GM21576 (cell line): Measurements from ENCODE around the gene DDX43.
"Not testable (repeated sequence)": the region's sequence is repeated elsewhere in the genome, so short reads cannot be mapped to it uniquely, and the experiment has no call there.

Source experiments
- ATAC-seq: cut with Tn5 transposase; IDR thresholded peaks from one replicate; pipeline ENCODE4 v1.9.1; 2021; ENCODE audit warnings: mild to moderate bottlenecking, moderate library complexity; ENCODE audit not compliant: unreplicated experiment

The DDX43 gene

GRCh38 chr6:73394577-73395354, at the start of gene DDX43:
TSS of gene DDX43 (plus strand) at chr6:73394828. CDS start at chr6:73394906, 78 bp downstream.
- ATAC-seq = no peak

DNA sequence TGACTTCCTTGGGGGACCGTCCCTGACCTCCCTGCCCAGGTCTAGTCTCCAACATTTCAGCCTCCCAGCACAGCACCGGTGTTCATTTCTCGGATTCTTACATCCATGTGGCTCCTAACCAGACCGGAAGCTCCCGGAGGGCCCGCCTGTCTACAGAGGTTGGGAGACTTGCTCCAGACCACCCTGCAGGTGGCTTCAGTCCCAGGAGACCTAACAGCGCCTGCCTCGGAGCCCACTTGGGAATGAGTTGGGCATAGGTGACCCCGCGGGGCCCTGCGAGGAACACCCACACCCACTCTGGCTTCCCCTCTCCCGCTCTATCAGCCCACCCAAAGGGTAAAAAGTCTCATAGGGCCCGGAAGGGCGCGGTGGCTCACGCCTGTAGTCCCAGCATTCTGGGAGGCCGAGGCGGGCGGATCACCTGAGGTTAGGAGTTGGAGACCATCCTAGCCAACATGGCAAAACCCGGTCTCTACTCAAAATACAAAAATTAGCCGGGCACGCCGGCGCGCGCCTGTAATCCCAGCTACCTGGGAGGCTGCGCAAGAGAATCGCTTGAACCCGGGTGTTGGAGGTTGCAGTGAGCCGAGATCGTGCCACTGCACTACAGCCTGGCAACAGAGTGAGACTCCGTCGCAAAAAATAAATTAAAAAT, 46.0 kb upstream of the DDX43 start:
- no peak for ATAC-seq

GRCh38 chr6:73349311-73349710, 45.3 kb upstream of the DDX43 start:
- ATAC-seq = no peak

- ATAC-seq = no peak
These were observed 40.7 kb upstream of the DDX43 start, which contains the start of gene DPPA5 for GRCh38 chr6:73353636-73354593. TSS of gene DPPA5 (minus strand) at chr6:73354276. CDS start at chr6:73354225, 51 bp downstream.

DNA sequence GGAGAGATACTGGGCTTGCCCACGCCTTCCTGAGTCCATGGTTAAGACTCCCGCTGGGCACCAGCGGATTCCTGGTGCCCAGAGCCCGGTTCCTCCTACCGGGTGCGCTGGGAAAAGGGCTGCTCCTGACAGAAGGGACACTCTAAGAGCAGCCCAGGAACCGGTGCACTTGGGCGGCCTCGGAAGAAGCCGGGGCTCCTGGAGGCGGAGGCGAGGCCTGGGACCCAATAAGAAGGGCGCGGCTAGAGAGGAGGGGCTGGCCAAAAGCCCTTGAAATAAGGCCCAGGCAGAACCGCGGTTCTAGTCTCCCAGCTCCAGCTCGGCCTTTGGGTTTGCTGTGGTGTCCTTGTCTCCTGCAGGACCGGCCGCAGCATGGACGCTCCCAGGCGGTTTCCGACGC, 32.3 kb upstream of the DDX43 start, which contains the start of gene KHDC3L:
Gene KHDC3L, plus strand, starts transcription at position 301 of the 400 bp plus-strand sequence. Its CDS starts 72 bp downstream, at position 373.
- no peak for ATAC-seq

GRCh38 chr6:73362869-73363536, 31.6 kb upstream of the DDX43 start:
- no peak for ATAC-seq

DNA sequence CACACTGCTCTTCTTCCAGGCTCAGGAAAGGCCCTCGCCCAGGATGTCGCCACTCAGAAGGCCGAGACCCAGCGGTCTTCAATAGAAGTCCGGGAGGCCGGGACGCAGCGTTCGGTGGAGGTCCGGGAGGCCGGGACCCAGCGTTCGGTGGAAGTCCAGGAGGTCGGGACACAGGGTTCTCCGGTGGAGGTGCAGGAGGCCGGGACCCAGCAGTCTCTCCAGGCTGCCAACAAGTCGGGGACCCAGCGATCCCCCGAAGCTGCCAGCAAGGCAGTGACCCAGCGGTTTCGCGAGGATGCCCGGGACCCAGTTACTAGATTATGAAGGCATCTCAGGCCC, 31.1 kb upstream of the DDX43 start:
- no peak for ATAC-seq

DNA sequence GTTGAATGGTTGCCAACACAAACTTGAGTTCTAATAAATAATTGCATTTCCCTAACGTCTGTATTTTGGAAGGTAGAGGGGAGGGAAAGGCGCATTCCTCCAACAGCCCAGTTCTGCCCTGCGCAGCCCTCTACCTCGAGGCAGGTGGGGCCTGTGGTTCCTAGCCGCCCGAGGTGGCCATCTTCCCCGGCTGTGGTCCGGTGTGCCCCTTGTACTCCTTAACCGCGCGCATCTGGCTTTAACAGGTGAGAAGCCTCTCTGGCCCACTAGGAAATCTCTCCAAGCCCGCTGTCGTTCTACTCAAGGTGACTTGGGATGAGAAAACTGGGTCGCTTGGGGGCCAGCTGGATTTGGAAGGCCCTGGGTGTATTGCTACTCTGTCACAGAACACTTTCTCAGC, 30.5 kb upstream of the DDX43 start:
- ATAC-seq = no peak

- ATAC-seq = no peak
These were observed 30.1 kb upstream of the DDX43 start for GRCh38 chr6:73364549-73364948.

DNA sequence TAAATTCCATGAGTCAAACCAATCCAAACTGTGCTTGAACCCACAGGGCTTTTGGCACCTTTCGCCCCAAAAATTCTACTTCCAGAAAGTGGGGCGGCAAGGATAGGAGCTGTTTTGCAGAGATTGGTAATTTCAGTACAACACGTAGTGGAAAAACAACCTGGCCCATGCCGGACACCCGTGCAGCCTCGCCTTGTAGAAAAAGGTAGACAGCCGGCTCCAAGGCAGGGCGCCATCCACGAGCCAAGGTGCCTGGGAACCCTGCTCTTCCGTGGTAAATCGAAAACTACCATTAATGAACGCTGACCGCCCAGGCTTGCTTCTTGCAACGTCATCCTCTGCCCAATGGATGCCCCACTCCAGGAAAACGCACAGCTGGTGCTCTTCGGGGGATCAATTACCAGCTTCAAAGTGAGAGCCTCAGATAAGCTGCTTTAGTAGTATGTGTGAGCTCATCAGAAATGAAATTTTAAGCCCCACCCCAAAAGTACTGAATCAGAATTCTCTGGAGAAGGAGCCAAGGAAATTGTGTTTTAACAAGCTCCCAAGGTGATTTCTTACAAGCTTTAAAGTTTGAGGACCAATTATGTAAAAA, 26.8 kb upstream of the DDX43 start:
- no peak for ATAC-seq

DNA sequence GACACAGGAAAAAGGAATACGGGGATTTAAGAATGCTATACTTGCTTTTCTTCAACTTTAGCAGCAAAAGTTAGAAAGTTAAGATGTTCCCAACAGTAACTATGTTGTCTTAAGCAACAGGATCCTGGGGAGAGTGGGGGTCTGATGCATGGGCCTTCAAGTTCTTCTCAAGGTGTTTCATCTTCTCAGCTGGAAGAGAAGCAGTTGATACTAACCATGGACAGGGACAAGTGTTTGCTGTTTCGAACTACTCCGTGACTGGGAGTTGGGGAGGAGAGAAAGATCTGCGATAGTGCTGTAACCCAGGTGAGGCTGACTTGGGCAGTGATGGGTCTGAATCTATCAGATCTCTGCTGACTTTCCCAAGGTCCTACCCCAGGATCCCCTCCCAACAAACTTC, 26.0 kb upstream of the DDX43 start:
- no peak for ATAC-seq

GRCh38 chr6:73369157-73369556, 25.5 kb upstream of the DDX43 start:
- ATAC-seq = no peak

DNA sequence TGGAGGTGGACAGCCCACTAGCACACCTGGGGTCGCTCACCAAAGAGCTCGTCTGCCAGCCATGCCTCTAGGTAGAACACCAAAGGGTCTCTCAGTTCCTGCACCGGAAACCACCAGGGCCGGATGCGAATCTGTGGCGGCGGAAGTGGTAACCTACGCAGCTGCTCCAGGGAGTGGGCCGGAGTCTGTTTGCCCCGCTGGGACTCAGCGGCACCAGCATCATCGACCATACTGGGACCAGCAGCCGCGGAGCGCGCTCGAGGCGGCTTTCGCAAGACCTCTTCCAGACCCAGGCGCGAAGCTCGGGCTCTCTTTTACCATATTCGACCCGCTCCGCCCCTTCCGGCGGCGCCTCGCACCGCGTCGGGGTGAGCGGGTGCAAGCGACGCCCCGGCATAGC, 25.1 kb upstream of the DDX43 start, which contains the start of gene OOEP:
Gene OOEP, minus strand, starts transcription at position 335 of the 400 bp plus-strand sequence. Its CDS starts 105 bp downstream, at position 230.
- ATAC-seq = no peak

- ATAC-seq = no peak
These were observed 22.6 kb upstream of the DDX43 start for GRCh38 chr6:73371984-73372383.

GRCh38 chr6:73372516-73372915, 22.1 kb upstream of the DDX43 start:
- no peak for ATAC-seq

DNA sequence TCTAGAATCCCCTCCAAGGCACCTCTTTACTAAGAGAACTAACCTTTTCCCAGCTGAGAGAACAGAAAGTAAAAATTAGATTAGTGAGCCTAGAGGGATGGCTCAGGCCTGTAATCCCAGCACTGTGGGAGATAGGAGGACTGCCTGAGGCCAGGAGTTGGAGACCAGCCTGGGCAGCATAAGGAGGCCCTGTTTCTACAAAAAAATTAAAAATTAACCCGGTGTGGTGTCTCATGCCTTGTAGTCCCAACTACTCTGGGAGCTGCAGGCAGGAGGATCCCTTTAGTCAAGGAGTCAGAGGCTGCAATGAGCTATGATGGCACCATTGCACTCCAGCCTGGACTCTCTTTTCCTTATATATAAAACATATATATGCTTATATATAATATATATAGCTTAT, 19.4 kb upstream of the DDX43 start:
- no peak for ATAC-seq

GRCh38 chr6:73377225-73377624, 17.4 kb upstream of the DDX43 start:
- ATAC-seq = no peak

DNA sequence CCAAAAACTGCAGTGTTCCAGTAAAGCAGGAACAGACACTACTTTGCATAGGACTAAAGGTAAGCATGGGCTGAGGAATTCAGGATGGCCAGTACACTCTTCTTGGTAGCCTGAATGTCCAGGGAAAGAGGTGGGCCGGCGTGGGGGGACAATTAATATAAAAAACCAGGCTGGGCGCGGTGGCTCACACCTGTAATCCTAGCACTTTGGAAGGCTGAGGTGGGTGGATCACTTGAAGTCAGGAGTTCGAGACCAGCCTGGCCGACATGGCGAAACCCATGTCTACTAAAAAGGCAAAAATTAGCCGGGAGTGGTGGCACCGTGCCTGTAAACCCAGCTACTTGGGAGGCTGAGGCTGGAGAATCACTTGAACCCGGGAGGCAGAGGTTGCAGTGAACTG, 13.1 kb upstream of the DDX43 start:
- ATAC-seq = not testable (repeated sequence)

DNA sequence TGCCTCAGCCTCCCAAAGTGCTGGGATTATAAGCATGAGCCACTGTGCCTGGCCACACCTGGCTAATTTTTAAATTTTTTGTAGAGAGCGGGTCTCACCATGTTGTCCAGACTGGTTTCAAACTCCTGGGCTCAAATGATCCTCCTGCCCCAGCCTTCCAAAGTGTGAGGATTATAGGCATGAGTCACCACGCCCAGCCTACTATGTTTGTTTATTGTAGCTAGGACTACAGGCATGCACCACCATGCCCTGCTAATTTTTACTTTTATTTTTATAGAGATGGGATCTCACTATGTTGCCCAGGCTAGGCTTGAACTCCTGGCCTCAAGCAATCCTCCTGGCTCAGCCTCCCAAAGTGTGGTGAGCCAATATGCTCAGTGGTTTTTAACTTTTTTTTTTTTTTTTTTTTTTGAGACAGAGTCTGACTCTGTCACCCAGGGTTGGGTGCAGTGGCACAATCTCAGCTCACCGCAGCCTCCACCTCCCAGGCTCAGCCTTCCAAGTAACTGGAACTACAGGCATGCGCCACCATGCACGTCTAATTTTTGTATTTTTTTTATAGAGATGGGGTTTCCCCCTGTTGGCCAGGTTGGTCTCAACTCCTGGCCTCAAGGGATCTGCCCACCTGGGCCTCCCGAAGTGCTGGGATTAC, 12.0 kb upstream of the DDX43 start:
- ATAC-seq = no peak

- ATAC-seq = peak; percentile 27
These were observed 6.2 kb upstream of the DDX43 start for GRCh38 chr6:73388433-73388799.
